HL-60 (cell line): Measurements from ENCODE around the gene SKI.

ENCODE experiments used
- DNase-seq, 2 experiments: peaks; one replicate each; pipeline ENCODE4 v3.0.0-alpha.2; 2010 to 2020; ENCODE audit warnings: low read depth in 1 of 2, low spot score in 1 of 2
- H3K27ac ChIP-seq: fragments of 250-450 bp; sonication (Bioruptor Pico); replicated peaks from 2 replicates; pipeline ENCODE4 v1.5.1; 2020; ENCODE audit warnings: mild to moderate bottlenecking, moderate library complexity
- H3K27me3 ChIP-seq: fragments of 250-450 bp; sonication (Bioruptor Pico); 2 replicates; pipeline ENCODE4 v1.5.1; 2021; ENCODE audit warnings: mild to moderate bottlenecking, moderate library complexity; ENCODE audit not compliant: insufficient read depth, poor library complexity, severe bottlenecking
- H3K4me3 ChIP-seq: replicated peaks from 2 replicates; pipeline ENCODE4 v1.5.1; 2011; ENCODE audit warnings: mild to moderate bottlenecking, control low read depth, low read length; ENCODE audit not compliant: insufficient read depth
- GABPA ChIP-seq: IDR thresholded peaks from 2 replicates; pipeline ENCODE4 v1.6.1; 2012; ENCODE audit warnings: low read depth
- POLR2AphosphoS5 ChIP-seq: IDR thresholded peaks from 2 replicates; pipeline ENCODE4 v1.6.1; 2012; ENCODE audit warnings: low read depth
- SPI1 ChIP-seq: IDR thresholded peaks from 2 replicates; pipeline ENCODE4 v1.6.1; 2012; ENCODE audit warnings: low read depth, mild to moderate bottlenecking, borderline replicate concordance
- TF ChIP-seq, protein P1 (sequence below): IDR thresholded peaks from 2 replicates; pipeline ENCODE4 v1.6.1; 2012; ENCODE audit warnings: low read depth; ENCODE audit not compliant: insufficient replicate concordance
- TF ChIP-seq, protein P2 (sequence below): IDR thresholded peaks from one replicate; pipeline ENCODE4 v1.5.1; 2011; ENCODE audit warnings: low read length, control low read depth, inconsistent platforms; ENCODE audit not compliant: insufficient read depth

The SKI gene

DNA sequence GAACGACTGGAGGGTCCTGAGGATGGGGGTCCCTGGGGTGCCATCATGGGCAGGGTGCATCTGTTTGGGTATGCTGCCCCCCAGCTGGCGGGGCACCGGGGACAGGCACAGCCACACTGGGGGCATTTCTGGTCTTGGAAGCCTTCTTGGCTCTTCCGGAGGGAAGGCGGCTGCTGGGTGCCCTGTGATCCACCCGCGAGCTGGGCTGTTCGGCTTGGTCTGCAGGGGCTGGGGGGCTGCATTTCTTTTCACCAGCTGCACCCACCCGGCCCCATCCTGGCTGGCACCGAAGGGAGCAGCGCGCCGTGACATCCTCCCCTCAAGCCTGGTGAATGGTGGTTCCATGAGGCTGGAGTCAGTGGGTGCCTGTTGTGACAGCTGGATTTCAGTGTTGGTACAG, 45.7 kb upstream of the SKI start:
- Histone ChIP-seq H3K27ac (no peak overlapping the region), H3K4me3 (no peak overlapping the region), H3K27me3 (no peaks in the 10 kb centered on the region)
- DNase-seq: no peak
- no peak for TF ChIP-seq SPI1
- TF ChIP-seq, protein P1, sequence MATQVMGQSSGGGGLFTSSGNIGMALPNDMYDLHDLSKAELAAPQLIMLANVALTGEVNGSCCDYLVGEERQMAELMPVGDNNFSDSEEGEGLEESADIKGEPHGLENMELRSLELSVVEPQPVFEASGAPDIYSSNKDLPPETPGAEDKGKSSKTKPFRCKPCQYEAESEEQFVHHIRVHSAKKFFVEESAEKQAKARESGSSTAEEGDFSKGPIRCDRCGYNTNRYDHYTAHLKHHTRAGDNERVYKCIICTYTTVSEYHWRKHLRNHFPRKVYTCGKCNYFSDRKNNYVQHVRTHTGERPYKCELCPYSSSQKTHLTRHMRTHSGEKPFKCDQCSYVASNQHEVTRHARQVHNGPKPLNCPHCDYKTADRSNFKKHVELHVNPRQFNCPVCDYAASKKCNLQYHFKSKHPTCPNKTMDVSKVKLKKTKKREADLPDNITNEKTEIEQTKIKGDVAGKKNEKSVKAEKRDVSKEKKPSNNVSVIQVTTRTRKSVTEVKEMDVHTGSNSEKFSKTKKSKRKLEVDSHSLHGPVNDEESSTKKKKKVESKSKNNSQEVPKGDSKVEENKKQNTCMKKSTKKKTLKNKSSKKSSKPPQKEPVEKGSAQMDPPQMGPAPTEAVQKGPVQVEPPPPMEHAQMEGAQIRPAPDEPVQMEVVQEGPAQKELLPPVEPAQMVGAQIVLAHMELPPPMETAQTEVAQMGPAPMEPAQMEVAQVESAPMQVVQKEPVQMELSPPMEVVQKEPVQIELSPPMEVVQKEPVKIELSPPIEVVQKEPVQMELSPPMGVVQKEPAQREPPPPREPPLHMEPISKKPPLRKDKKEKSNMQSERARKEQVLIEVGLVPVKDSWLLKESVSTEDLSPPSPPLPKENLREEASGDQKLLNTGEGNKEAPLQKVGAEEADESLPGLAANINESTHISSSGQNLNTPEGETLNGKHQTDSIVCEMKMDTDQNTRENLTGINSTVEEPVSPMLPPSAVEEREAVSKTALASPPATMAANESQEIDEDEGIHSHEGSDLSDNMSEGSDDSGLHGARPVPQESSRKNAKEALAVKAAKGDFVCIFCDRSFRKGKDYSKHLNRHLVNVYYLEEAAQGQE: no peak
- no peak for TF ChIP-seq GABPA
- TF ChIP-seq POLR2AphosphoS5: no peak
- TF ChIP-seq, protein P2, sequence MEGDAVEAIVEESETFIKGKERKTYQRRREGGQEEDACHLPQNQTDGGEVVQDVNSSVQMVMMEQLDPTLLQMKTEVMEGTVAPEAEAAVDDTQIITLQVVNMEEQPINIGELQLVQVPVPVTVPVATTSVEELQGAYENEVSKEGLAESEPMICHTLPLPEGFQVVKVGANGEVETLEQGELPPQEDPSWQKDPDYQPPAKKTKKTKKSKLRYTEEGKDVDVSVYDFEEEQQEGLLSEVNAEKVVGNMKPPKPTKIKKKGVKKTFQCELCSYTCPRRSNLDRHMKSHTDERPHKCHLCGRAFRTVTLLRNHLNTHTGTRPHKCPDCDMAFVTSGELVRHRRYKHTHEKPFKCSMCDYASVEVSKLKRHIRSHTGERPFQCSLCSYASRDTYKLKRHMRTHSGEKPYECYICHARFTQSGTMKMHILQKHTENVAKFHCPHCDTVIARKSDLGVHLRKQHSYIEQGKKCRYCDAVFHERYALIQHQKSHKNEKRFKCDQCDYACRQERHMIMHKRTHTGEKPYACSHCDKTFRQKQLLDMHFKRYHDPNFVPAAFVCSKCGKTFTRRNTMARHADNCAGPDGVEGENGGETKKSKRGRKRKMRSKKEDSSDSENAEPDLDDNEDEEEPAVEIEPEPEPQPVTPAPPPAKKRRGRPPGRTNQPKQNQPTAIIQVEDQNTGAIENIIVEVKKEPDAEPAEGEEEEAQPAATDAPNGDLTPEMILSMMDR: no peak

DNA sequence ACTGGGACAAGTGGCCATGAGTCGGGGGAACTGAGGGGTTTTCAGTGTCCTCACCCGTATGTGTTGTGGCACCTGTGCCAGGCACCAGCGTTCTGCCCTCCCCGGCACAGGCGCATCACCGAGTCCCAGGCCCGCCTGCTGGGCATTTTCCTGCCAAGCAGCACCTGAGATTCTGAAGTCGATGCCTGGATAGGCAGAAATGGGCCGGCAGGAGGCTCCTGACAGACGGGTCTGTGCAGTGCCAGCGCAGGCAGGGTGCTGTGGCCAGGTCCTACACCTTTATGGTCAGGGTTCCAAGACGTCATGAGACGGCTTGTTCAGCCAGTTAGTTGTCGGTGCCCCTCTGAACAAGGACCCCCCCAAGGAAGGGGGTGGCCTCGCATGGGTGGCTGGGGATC, 44.2 kb upstream of the SKI start:
- TF ChIP-seq, protein P1: no peak
- TF ChIP-seq GABPA: no peak
- TF ChIP-seq, protein P2: no peak
- TF ChIP-seq POLR2AphosphoS5: no peak
- no peak for TF ChIP-seq SPI1
- no peak overlapping the region for H3K4me3 ChIP-seq
- no peaks in the 10 kb centered on the region for H3K27me3 ChIP-seq
- H3K27ac ChIP-seq: no peak overlapping the region
- no peak for DNase-seq

DNA sequence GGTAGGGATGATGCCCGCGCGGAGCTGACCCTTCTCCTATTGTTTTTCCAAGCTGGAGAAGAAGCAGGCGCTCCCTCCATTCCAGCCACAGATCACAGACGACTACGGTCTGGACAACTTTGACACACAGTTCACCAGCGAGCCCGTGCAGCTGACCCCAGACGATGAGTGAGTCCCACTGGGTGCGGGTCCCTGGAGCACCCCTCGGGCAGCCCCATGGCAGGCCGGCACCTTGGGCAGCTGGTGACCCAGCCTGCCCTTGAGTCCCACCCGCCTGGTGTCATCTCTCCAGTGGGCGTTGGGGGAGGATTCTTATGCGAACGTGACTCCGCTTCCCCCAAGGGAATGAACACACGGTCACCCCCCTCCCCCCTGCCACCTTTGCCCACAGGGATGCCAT, 43.6 kb upstream of the SKI start:
- no peak overlapping the region for H3K27ac ChIP-seq
- TF ChIP-seq, protein P2: no peak
- TF ChIP-seq, protein P1: no peak
- TF ChIP-seq GABPA (no peak), POLR2AphosphoS5 (no peak), SPI1 (no peak)
- DNase-seq: no peak
- no peaks in the 10 kb centered on the region for H3K27me3 ChIP-seq
- H3K4me3 ChIP-seq: no peak overlapping the region
